Gastrocnemius medialis (tissue), 4 donors: ENCODE data around the gene TMEM200C.

Experiments used
- CTCF ChIP-seq, 5 experiments: fragments of 450-650 bp in 3 of 5; fragments of 200-600 bp in 2 of 5; sonication (generic) in 2 of 5; IDR thresholded peaks in 4 of 5; conservative IDR thresholded peaks in 1 of 5; 1 replicate in 4 of 5; 2 replicates in 1 of 5; pipeline ENCODE4 v1.5.1; 2016 to 2019; ENCODE audit warnings: antibody characterized with exemption in 5 of 5, mild to moderate bottlenecking in 3 of 5, moderate library complexity in 3 of 5
- POLR2A ChIP-seq, 2 donors: fragments of 450-650 bp; IDR thresholded peaks; one replicate each; pipeline ENCODE4 v1.6.1; 2017; ENCODE audit warnings: antibody characterized with exemption in 2 of 2, mild to moderate bottlenecking in 2 of 2, moderate library complexity in 2 of 2

- TF ChIP-seq CTCF (IDR thresholded peaks at IDR 0.05 in 4 of 5, conservative IDR thresholded peaks at IDR 0.05 in 1 of 5): no peak
- no peak for TF ChIP-seq POLR2A (IDR thresholded peaks at IDR 0.05)
Observed at GRCh38 chr18:5909125-5909524, 13.8 kb upstream of the TMEM200C start.
